H9 (cell line): ENCODE results near the gene MTFMT. TPM values are rescaled to one million over a fixed set of nuclear protein-coding genes. Genes with fewer than 3 reads are reported as not detected.

Experiments
- DNase-seq: peaks from one replicate; pipeline ENCODE4 v3.0.0-alpha.2; 2017
- H2AFZ ChIP-seq: one replicate; pipeline ENCODE4 v1.6.1; 2013; ENCODE audit warnings: mild to moderate bottlenecking, low read length, control low read depth, moderate library complexity
- H2AK5ac ChIP-seq: 2 replicates; pipeline ENCODE4 v1.6.1; 2013; ENCODE audit warnings: low read length, control low read depth, mixed read lengths; ENCODE audit not compliant: insufficient read length
- H2BK120ac ChIP-seq: one replicate; pipeline ENCODE4 v1.6.1; 2013; ENCODE audit warnings: low read depth, mild to moderate bottlenecking, low read length, control low read depth, inconsistent platforms; ENCODE audit not compliant: poor library complexity, severe bottlenecking
- H2BK12ac ChIP-seq: 2 replicates; pipeline ENCODE4 v1.6.1; 2013; ENCODE audit warnings: low read length, control low read depth, mixed read lengths, low read depth; ENCODE audit not compliant: insufficient read length
- H2BK15ac ChIP-seq: 2 replicates; pipeline ENCODE4 v1.6.1; 2013; ENCODE audit warnings: low read depth, low read length, control low read depth
- H2BK20ac ChIP-seq: one replicate; pipeline ENCODE4 v1.6.1; 2013; ENCODE audit warnings: low read depth, mild to moderate bottlenecking, low read length, control low read depth, inconsistent platforms; ENCODE audit not compliant: poor library complexity, severe bottlenecking
- H2BK5ac ChIP-seq: 2 replicates; pipeline ENCODE4 v1.6.1; 2013; ENCODE audit warnings: low read length, control low read depth, mixed read lengths; ENCODE audit not compliant: insufficient read length
- H3K14ac ChIP-seq: 2 replicates; pipeline ENCODE4 v1.6.1; 2013; ENCODE audit warnings: low read length, control low read depth; ENCODE audit not compliant: insufficient read depth
- H3K18ac ChIP-seq: 2 replicates; pipeline ENCODE4 v1.6.1; 2013; ENCODE audit warnings: low read depth, mild to moderate bottlenecking, mixed read lengths, low read length, control low read depth; ENCODE audit not compliant: insufficient read length
- H3K23ac ChIP-seq: 2 replicates; pipeline ENCODE4 v1.6.1; 2013; ENCODE audit warnings: low read length, control low read depth, mixed read lengths, low read depth; ENCODE audit not compliant: insufficient read length
- H3K23me2 ChIP-seq: 2 replicates; pipeline ENCODE4 v1.6.1; 2013; ENCODE audit warnings: low read depth, mild to moderate bottlenecking, mixed read lengths, low read length, control low read depth; ENCODE audit not compliant: insufficient read length, poor library complexity, severe bottlenecking
- H3K27ac ChIP-seq: 2 replicates; pipeline ENCODE4 v1.5.1; 2013; ENCODE audit warnings: low read length, control low read depth, mixed read lengths, low read depth; ENCODE audit not compliant: insufficient read length
- H3K27me3 ChIP-seq: 2 replicates; pipeline ENCODE4 v1.6.1; 2013; ENCODE audit warnings: low read length, control low read depth, inconsistent platforms; ENCODE audit not compliant: insufficient read depth
- H3K4ac ChIP-seq: 2 replicates; pipeline ENCODE4 v1.6.1; 2013; ENCODE audit warnings: low read depth, mild to moderate bottlenecking, control low read depth, inconsistent platforms, low read length, moderate library complexity
- H3K4me1 ChIP-seq: 2 replicates; pipeline ENCODE4 v1.6.1; 2013; ENCODE audit warnings: low read length, control low read depth, inconsistent platforms; ENCODE audit not compliant: insufficient read depth
- H3K4me2 ChIP-seq: 2 replicates; pipeline ENCODE4 v1.6.1; 2013; ENCODE audit warnings: low read length, control low read depth, mixed read lengths; ENCODE audit not compliant: insufficient read length, insufficient read depth
- H3K56ac ChIP-seq: 2 replicates; pipeline ENCODE4 v1.6.1; 2013; ENCODE audit warnings: low read depth, mild to moderate bottlenecking, mixed read lengths, low read length, control low read depth; ENCODE audit not compliant: insufficient read length
- H3K79me1 ChIP-seq: 2 replicates; pipeline ENCODE4 v1.6.1; 2013; ENCODE audit warnings: low read depth, mild to moderate bottlenecking, moderate library complexity, low read length, control low read depth, inconsistent platforms; ENCODE audit not compliant: insufficient read depth, poor library complexity, severe bottlenecking
- H3K79me2 ChIP-seq: 2 replicates; pipeline ENCODE4 v1.6.1; 2013; ENCODE audit warnings: low read length, control low read depth, inconsistent platforms; ENCODE audit not compliant: insufficient read depth
- H3K9ac ChIP-seq: 2 replicates; pipeline ENCODE4 v1.6.1; 2013; ENCODE audit warnings: low read length, control low read depth, mixed read lengths; ENCODE audit not compliant: insufficient read length; ENCODE audit errors: extremely low read depth
- H3K9me3 ChIP-seq: one replicate; pipeline ENCODE4 v1.6.1; 2013; ENCODE audit warnings: low read depth, low read length, inconsistent platforms; ENCODE audit not compliant: control insufficient read depth
- H3T11ph ChIP-seq: one replicate; pipeline ENCODE4 v1.6.1; 2013; ENCODE audit warnings: mild to moderate bottlenecking, low read length, control low read depth, inconsistent platforms
- H4K20me1 ChIP-seq: one replicate; pipeline ENCODE4 v1.6.1; 2013; ENCODE audit not compliant: control insufficient read depth, insufficient read length, insufficient read depth
- H4K5ac ChIP-seq: 2 replicates; pipeline ENCODE4 v1.6.1; 2013; ENCODE audit warnings: low read depth, mild to moderate bottlenecking, mixed read lengths, low read length, control low read depth; ENCODE audit not compliant: insufficient read length
- H4K8ac ChIP-seq: replicated peaks from 2 replicates; pipeline ENCODE4 v1.6.1; 2013; ENCODE audit warnings: low read length, control low read depth, mixed read lengths, low read depth; ENCODE audit not compliant: insufficient read length
- H4K91ac ChIP-seq: 2 replicates; pipeline ENCODE4 v1.6.1; 2013; ENCODE audit warnings: low read depth, mild to moderate bottlenecking, moderate library complexity, mixed read lengths, low read length, control low read depth; ENCODE audit not compliant: insufficient read length
- H3K27ac Mint-ChIP-seq, 3 experiments: 2 replicates in 2 of 3; 3 replicates in 1 of 3; pipeline ENCODE4 v1.8.0; 2020 to 2021; ENCODE audit warnings: mixed read lengths in 3 of 3, mild to moderate bottlenecking in 1 of 3, moderate library complexity in 1 of 3
- H3K27me3 Mint-ChIP-seq: 2 replicates; pipeline ENCODE4 v1.8.0; 2021; ENCODE audit warnings: low read depth, mild to moderate bottlenecking, moderate library complexity, mixed read lengths
- H3K36me3 Mint-ChIP-seq, 3 experiments: 2 replicates in 2 of 3; 3 replicates in 1 of 3; pipeline ENCODE4 v1.8.0; 2020 to 2021; ENCODE audit warnings: low read depth in 3 of 3, mixed read lengths in 3 of 3; ENCODE audit not compliant: insufficient read depth in 1 of 3
- H3K4me1 Mint-ChIP-seq, 2 experiments: 2 replicates each; pipeline ENCODE4 v1.8.0; 2020; ENCODE audit warnings: mixed read lengths in 2 of 2
- H3K4me3 Mint-ChIP-seq, 2 experiments: 2 replicates in 1 of 2; 3 replicates in 1 of 2; pipeline ENCODE4 v1.8.0; 2020 to 2021; ENCODE audit warnings: mild to moderate bottlenecking in 2 of 2, mixed read lengths in 2 of 2, moderate library complexity in 1 of 2
- H3K9me3 Mint-ChIP-seq, 2 experiments: 2 replicates in 1 of 2; 3 replicates in 1 of 2; pipeline ENCODE4 v1.8.0; 2020; ENCODE audit warnings: mild to moderate bottlenecking in 2 of 2, mixed read lengths in 2 of 2, moderate library complexity in 1 of 2
- WGBS: extraction: QIAGEN DNeasy Blood & Tissue Kit; methylation state at CpG from one replicate; pipeline ENCODE4 v1.1.7; 2013; ENCODE audit warnings: missing lambda C conversion rate, low lambda C conversion rate, mixed read lengths; ENCODE audit not compliant: insufficient read length; ENCODE audit errors: extremely low coverage; 5-methylcytosine and 5-hydroxymethylcytosine counted together
- total RNA-seq: library from RNA; stranded (reverse); gene quantifications from 2 replicates; pipeline ENCODE4 v1.2.1, GENCODE V29; 2021
- TF ChIP-seq, protein P1 (sequence below): fragments of 200-600 bp; sonication (generic); conservative IDR thresholded peaks from 3 replicates; pipeline ENCODE4 v1.8.0; 2021; ENCODE audit warnings: antibody characterized with exemption, mild to moderate bottlenecking

MTFMT gene
- total RNA-seq, 1 experiment from 2014 or later, result 16.0 TPM

DNA sequence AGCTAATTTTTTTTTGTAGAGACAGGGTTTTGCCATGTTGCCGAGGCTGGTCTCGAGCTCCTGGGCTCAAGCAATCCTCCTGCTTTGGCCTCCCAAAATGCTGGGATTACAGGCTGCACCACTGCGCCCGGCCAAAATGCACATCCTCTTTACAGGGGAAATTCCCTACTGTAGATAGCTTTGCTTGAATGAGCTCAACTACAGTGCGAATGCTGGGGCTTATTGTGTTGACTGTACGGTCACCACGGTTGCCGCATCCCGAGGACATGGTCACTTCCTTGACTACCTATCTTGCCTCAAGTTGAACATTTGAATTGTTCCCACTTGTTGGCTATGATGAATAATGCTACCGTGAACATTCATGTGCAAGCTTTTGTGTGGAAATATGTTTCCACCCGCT, 5.3 kb upstream of the MTFMT start:
- Histone ChIP-seq H3K56ac (no peak overlapping the region), H3K23me2 (no peaks in the 10 kb centered on the region), H3K18ac (no peak overlapping the region), H2BK12ac (no peak overlapping the region), H4K5ac (no peak overlapping the region), H3K9me3 (no peaks in the 10 kb centered on the region), H2AK5ac (no peak overlapping the region), H3K4me1 (no peaks in the 10 kb centered on the region; the same call in 1 of the 2 replicates), H3K27me3 (no peaks in the 10 kb centered on the region), H4K8ac (no peak overlapping the region), H3K23ac (no peak overlapping the region), H3K79me1 (no peaks in the 10 kb centered on the region), H3T11ph (no peak overlapping the region), H2AFZ (no peak overlapping the region), H3K4ac (no peak overlapping the region), H2BK120ac (no peak overlapping the region), H3K79me2 (no peaks in the 10 kb centered on the region), H2BK5ac (no peak overlapping the region), H2BK20ac (no peak overlapping the region), H4K91ac (no peak overlapping the region), H3K4me2 (no peak overlapping the region), H2BK15ac (no peak overlapping the region), H3K27ac (no peak overlapping the region), H4K20me1 (no peaks in the 10 kb centered on the region), H3K9ac (no peak overlapping the region), H3K14ac (no peak overlapping the region)
- Mint-ChIP-seq H3K9me3 (no peaks in the 10 kb centered on the region), H3K27me3 (peaks cover 8% of the 10 kb centered on the region; the same call in 1 of the 2 replicates), H3K36me3 (no peaks in the 10 kb centered on the region), H3K4me1 (peaks cover 8% of the 10 kb centered on the region in 2 experiments), H3K4me3 (no peak overlapping the region), H3K27ac (no peak overlapping the region)
- TF ChIP-seq, protein P1, sequence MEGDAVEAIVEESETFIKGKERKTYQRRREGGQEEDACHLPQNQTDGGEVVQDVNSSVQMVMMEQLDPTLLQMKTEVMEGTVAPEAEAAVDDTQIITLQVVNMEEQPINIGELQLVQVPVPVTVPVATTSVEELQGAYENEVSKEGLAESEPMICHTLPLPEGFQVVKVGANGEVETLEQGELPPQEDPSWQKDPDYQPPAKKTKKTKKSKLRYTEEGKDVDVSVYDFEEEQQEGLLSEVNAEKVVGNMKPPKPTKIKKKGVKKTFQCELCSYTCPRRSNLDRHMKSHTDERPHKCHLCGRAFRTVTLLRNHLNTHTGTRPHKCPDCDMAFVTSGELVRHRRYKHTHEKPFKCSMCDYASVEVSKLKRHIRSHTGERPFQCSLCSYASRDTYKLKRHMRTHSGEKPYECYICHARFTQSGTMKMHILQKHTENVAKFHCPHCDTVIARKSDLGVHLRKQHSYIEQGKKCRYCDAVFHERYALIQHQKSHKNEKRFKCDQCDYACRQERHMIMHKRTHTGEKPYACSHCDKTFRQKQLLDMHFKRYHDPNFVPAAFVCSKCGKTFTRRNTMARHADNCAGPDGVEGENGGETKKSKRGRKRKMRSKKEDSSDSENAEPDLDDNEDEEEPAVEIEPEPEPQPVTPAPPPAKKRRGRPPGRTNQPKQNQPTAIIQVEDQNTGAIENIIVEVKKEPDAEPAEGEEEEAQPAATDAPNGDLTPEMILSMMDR, result no peak
- no CpG with 5 or more reads among the region's 11 CpGs for WGBS
- DNase-seq, result no peak
